IMR-90 (cell line): Measurements from ENCODE around the gene GLTPD2. TPM values are rescaled to one million over a fixed set of nuclear protein-coding genes. Genes with fewer than 3 reads are reported as not detected.

Source experiments
- ATAC-seq: fragments of 200-7000 bp; cut with Tn5 transposase; 2 replicates; pipeline ENCODE4 v1.9.1; 2020; ENCODE audit warnings: low read depth, mild to moderate bottlenecking, moderate library complexity
- BruUV-seq: library from RNA; stranded (reverse); fragments of 400-500 nt; replicated peaks from 2 replicates; lab custom pipeline; 2021; lab: Mats Ljungman, UMichigan
- CTCF ChIA-PET: fragments of 300-600 bp; formaldehyde crosslinking; extraction: SDS; loops from one replicate; lab custom pipeline; 2021; ENCODE audit warnings: antibody characterized with exemption; lab: Yijun Ruan, JAX
- POLR2A ChIA-PET: fragments of 300-600 bp; sonication (Branson Sonifier 250); formaldehyde crosslinking; loops from one replicate; lab custom pipeline; 2022; ENCODE audit warnings: antibody characterized with exemption; ENCODE audit not compliant: unreplicated experiment; lab: Charles Lee
- DNase-seq: peaks from one replicate; pipeline ENCODE4 v3.0.0; 2013
- H2AFZ ChIP-seq: replicated peaks from 2 replicates; pipeline ENCODE3; 2013; ENCODE audit warnings: low read length, mild to moderate bottlenecking; ENCODE audit not compliant: poor library complexity
- H2AK5ac ChIP-seq: 2 replicates; pipeline ENCODE4 v1.6.1; 2013; ENCODE audit warnings: low read depth, low read length, inconsistent platforms
- H2AK9ac ChIP-seq: replicated peaks from 2 replicates; pipeline ENCODE3; 2013; ENCODE audit warnings: mild to moderate bottlenecking, low read depth, low read length, moderate library complexity; ENCODE audit not compliant: poor library complexity
- H2BK120ac ChIP-seq: 2 replicates; pipeline ENCODE4 v1.6.1; 2013; ENCODE audit warnings: low read depth, low read length, inconsistent platforms
- H2BK15ac ChIP-seq: 3 replicates; pipeline ENCODE4 v1.6.1; 2013; ENCODE audit warnings: low read depth, low read length, inconsistent platforms
- H2BK20ac ChIP-seq: 2 replicates; pipeline ENCODE4 v1.6.1; 2013; ENCODE audit warnings: low read depth, mild to moderate bottlenecking, inconsistent platforms, low read length, moderate library complexity
- H2BK5ac ChIP-seq: 2 replicates; pipeline ENCODE4 v1.6.1; 2013; ENCODE audit warnings: mild to moderate bottlenecking, low read depth, low read length, inconsistent platforms; ENCODE audit not compliant: poor library complexity, severe bottlenecking
- H3K14ac ChIP-seq: replicated peaks from 2 replicates; pipeline ENCODE4 v1.6.1; 2013; ENCODE audit warnings: low read depth, low read length, inconsistent platforms
- H3K18ac ChIP-seq: 2 replicates; pipeline ENCODE4 v1.6.1; 2013; ENCODE audit warnings: low read depth, low read length, control low read depth
- H3K23ac ChIP-seq: 2 replicates; pipeline ENCODE4 v1.6.1; 2013; ENCODE audit warnings: low read depth, low read length, inconsistent platforms
- H3K27ac ChIP-seq: 2 replicates; pipeline ENCODE4 v1.5.1; 2013; ENCODE audit warnings: mild to moderate bottlenecking, control low read depth, low read length; ENCODE audit not compliant: insufficient read depth
- H3K27me3 ChIP-seq: 2 replicates; pipeline ENCODE4 v1.6.1; 2013; ENCODE audit warnings: low read length; ENCODE audit not compliant: control insufficient read depth, insufficient read depth
- H3K36me3 ChIP-seq: 2 replicates; pipeline ENCODE4 v1.6.1; 2013; ENCODE audit warnings: low read length, mixed read lengths; ENCODE audit not compliant: control insufficient read depth, insufficient read depth
- H3K4ac ChIP-seq: 2 replicates; pipeline ENCODE4 v1.6.1; 2013; ENCODE audit warnings: low read depth, low read length, inconsistent platforms
- H3K4me1 ChIP-seq: 2 replicates; pipeline ENCODE4 v1.6.1; 2013; ENCODE audit warnings: low read length, mixed read lengths; ENCODE audit not compliant: control insufficient read depth, insufficient read depth
- H3K4me2 ChIP-seq: 2 replicates; pipeline ENCODE4 v1.6.1; 2013; ENCODE audit warnings: low read depth, mild to moderate bottlenecking, control low read depth, low read length, moderate library complexity
- H3K4me3 ChIP-seq: 2 replicates; pipeline ENCODE4 v1.5.1; 2013; ENCODE audit warnings: low read depth, mild to moderate bottlenecking, control low read depth, low read length, moderate library complexity; ENCODE audit not compliant: insufficient read depth
- H3K56ac ChIP-seq: 2 replicates; pipeline ENCODE4 v1.6.1; 2013; ENCODE audit warnings: low read length, inconsistent platforms; ENCODE audit not compliant: insufficient read depth; ENCODE audit errors: extremely low read depth
- H3K79me1 ChIP-seq, 2 experiments: 2 replicates each; pipeline ENCODE4 v1.6.1; 2013; ENCODE audit warnings: low read length in 2 of 2, inconsistent platforms in 1 of 2, low read depth in 1 of 2
- H3K9ac ChIP-seq: 2 replicates; pipeline ENCODE4 v1.6.1; 2013; ENCODE audit warnings: low read depth, low read length, control low read depth
- H3K9me1 ChIP-seq: 2 replicates; pipeline ENCODE4 v1.6.1; 2013; ENCODE audit warnings: low read length, inconsistent platforms; ENCODE audit not compliant: insufficient read depth
- H3K9me3 ChIP-seq: 2 replicates; pipeline ENCODE4 v1.6.1; 2013; ENCODE audit warnings: low read length; ENCODE audit not compliant: control insufficient read depth, insufficient read depth
- H4K20me1 ChIP-seq: 2 replicates; pipeline ENCODE4 v1.6.1; 2013; ENCODE audit warnings: low read length, inconsistent platforms; ENCODE audit not compliant: insufficient read depth
- H4K5ac ChIP-seq: 2 replicates; pipeline ENCODE4 v1.6.1; 2013; ENCODE audit warnings: mild to moderate bottlenecking, low read depth, low read length, control low read depth
- H4K8ac ChIP-seq, 2 experiments: 2 replicates each; pipeline ENCODE4 v1.6.1; 2013; ENCODE audit warnings: low read depth in 2 of 2, low read length in 2 of 2, control low read depth in 1 of 2, inconsistent platforms in 1 of 2
- H4K91ac ChIP-seq: 2 replicates; pipeline ENCODE4 v1.6.1; 2013; ENCODE audit warnings: low read depth, low read length, inconsistent platforms; ENCODE audit not compliant: insufficient read depth
- BHLHE40 ChIP-seq: fragments of 150-350 bp; IDR thresholded peaks from 2 replicates; pipeline ENCODE4 v1.6.1; 2016; ENCODE audit warnings: mild to moderate bottlenecking, low read depth, low read length
- CEBPB ChIP-seq: IDR thresholded peaks from 2 replicates; pipeline ENCODE4 v1.6.1; 2012; ENCODE audit warnings: low read depth, low read length, improper control_type of control experiment
- CHD1 ChIP-seq: IDR thresholded peaks from 2 replicates; pipeline ENCODE4 v1.6.1; 2012; ENCODE audit warnings: low read depth, low read length, improper control_type of control experiment
- CTCF ChIP-seq: conservative IDR thresholded peaks from 2 replicates; pipeline ENCODE4 v1.5.1; 2012; ENCODE audit warnings: mild to moderate bottlenecking, low read depth, low read length, improper control_type of control experiment
- ELK1 ChIP-seq: fragments of 150-350 bp; IDR thresholded peaks from 2 replicates; pipeline ENCODE4 v1.6.1; 2016; ENCODE audit warnings: low read depth, mild to moderate bottlenecking, low read length, moderate library complexity, borderline replicate concordance
- FOS ChIP-seq: fragments of 150-350 bp; IDR thresholded peaks from 2 replicates; pipeline ENCODE4 v1.6.1; 2016; ENCODE audit warnings: low read depth, low read length
- MAFK ChIP-seq: IDR thresholded peaks from 2 replicates; pipeline ENCODE4 v1.6.1; 2012; ENCODE audit warnings: low read depth, low read length, improper control_type of control experiment
- MAZ ChIP-seq: IDR thresholded peaks from 2 replicates; pipeline ENCODE4 v1.6.1; 2012; ENCODE audit warnings: low read depth, mild to moderate bottlenecking, low read length, improper control_type of control experiment, moderate library complexity, borderline replicate concordance
- MXI1 ChIP-seq: IDR thresholded peaks from 2 replicates; pipeline ENCODE4 v1.6.1; 2012; ENCODE audit warnings: low read depth, mild to moderate bottlenecking, low read length, moderate library complexity, borderline replicate concordance
- NFE2L2 ChIP-seq: fragments of 150-350 bp; IDR thresholded peaks from 2 replicates; pipeline ENCODE4 v1.6.1; 2016; ENCODE audit warnings: low read depth, mild to moderate bottlenecking, low read length
- POLR2A ChIP-seq: IDR thresholded peaks from 2 replicates; pipeline ENCODE4 v1.6.1; 2012; ENCODE audit warnings: mild to moderate bottlenecking, low read depth, low read length
- RAD21 ChIP-seq: IDR thresholded peaks from 2 replicates; pipeline ENCODE4 v1.6.1; 2012; ENCODE audit warnings: low read length, improper control_type of control experiment
- RFX5 ChIP-seq: IDR thresholded peaks from 2 replicates; pipeline ENCODE4 v1.8.0; 2012; ENCODE audit warnings: low read depth, mild to moderate bottlenecking, low read length, moderate library complexity
- SMC3 ChIP-seq: fragments of 150-350 bp; IDR thresholded peaks from 2 replicates; pipeline ENCODE4 v1.6.1; 2016; ENCODE audit warnings: low read depth, mild to moderate bottlenecking, antibody characterized with exemption, low read length, moderate library complexity
- USF2 ChIP-seq: fragments of 150-350 bp; IDR thresholded peaks from 2 replicates; pipeline ENCODE4 v1.6.1; 2017; ENCODE audit warnings: mild to moderate bottlenecking, antibody characterized with exemption, low read length, low read depth
- WGBS, 2 experiments: methylation state at CpG; one replicate each; pipeline versions ENCODE4 v1.1.5 to v1.1.7; 2013; ENCODE audit warnings: missing lambda C conversion rate in 2 of 2; ENCODE audit not compliant: insufficient read length in 1 of 2; ENCODE audit errors: extremely low coverage in 2 of 2; 5-methylcytosine and 5-hydroxymethylcytosine counted together
- dilution Hi-C: fragments of 300-500 bp; cut with HindIII; formaldehyde crosslinking; loops from one replicate; pipeline ENCODE4 v1.14.3; 2018; ENCODE audit warnings: low sequenced_read_pairs; ENCODE audit not compliant: unreplicated experiment
- in situ Hi-C: fragments of 300-500 bp; cut with MboI; formaldehyde crosslinking; loops from 3 replicates; pipeline ENCODE4 v1.14.3; 2019; ENCODE audit warnings: low sequenced_read_pairs, inconsistent platforms, mixed read lengths
- intact Hi-C: fragments of 100-400 bp; cut with micrococcal nuclease; formaldehyde crosslinking; loops from 2 replicates; pipeline ENCODE4 v1.10.0; 2022
- polyA plus RNA-seq, 3 experiments: library from polyadenylated mRNA; depleted of rRNA; stranded (reverse); fragments of >200 nt; gene quantifications; 2 replicates each; pipeline ENCODE4 v1.2.3, GENCODE V29; 2012; ENCODE audit warnings: low replicate concordance in 1 of 3
- total RNA-seq: library from RNA; depleted of rRNA; stranded (reverse); fragments of >200 nt; gene quantifications from 2 replicates; pipeline ENCODE4 v1.2.3, GENCODE V29; 2012

Gene GLTPD2
- total and polyA plus RNA-seq, 2 of the 4 experiments (the other 2 are of a cell fraction) = not detected

- no peak within 1 kb of the TSS for H4K8ac ChIP-seq
- H4K20me1 ChIP-seq = no peaks in the 10 kb centered on the region; the same call in 1 of the 2 replicates
- no peak for DNase-seq
- peak within 1 kb of the TSS; percentile 43 for H2AFZ ChIP-seq
- peaks cover 30% of the 10 kb centered on the region for H3K27me3 ChIP-seq
- H2AK5ac ChIP-seq = no peak within 1 kb of the TSS
- TF ChIP-seq MXI1 (no peak), FOS (no peak), RAD21 (no peak), NFE2L2 (no peak), MAFK (no peak), CEBPB (no peak), POLR2A (no peak), CTCF (no peak), MAZ (no peak), BHLHE40 (no peak), USF2 (no peak), SMC3 (no peak), ELK1 (no peak), RFX5 (no peak), CHD1 (no peak)
- WGBS, 2 experiments = 60% methylated on average over 6 of the region's 13 CpGs; no CpG with 5 or more reads in 1 of the 2 experiments
- no peak within 1 kb of the TSS for H3K27ac ChIP-seq
- H3K36me3 ChIP-seq = no peaks in the 10 kb centered on the region
- H3K4ac ChIP-seq = no peak within 1 kb of the TSS
- no peaks in the 10 kb centered on the region for H3K79me1 ChIP-seq
- CTCF ChIA-PET = no interaction called here
- no peak within 1 kb of the TSS for H3K4me3 ChIP-seq
- no peaks in the 10 kb centered on the region for H3K9me1 ChIP-seq
- peak within 1 kb of the TSS; percentile 82 for H2AK9ac ChIP-seq
- H3K9ac ChIP-seq = no peak within 1 kb of the TSS
- no peak within 1 kb of the TSS for H3K23ac ChIP-seq
- H3K9me3 ChIP-seq = no peaks in the 10 kb centered on the region
- H4K91ac ChIP-seq = no peak within 1 kb of the TSS
- H2BK120ac ChIP-seq = no peak within 1 kb of the TSS
- no peak for ATAC-seq
- no peak within 1 kb of the TSS for H3K14ac ChIP-seq
- no peak within 1 kb of the TSS for H3K4me2 ChIP-seq
- no peak within 1 kb of the TSS for H2BK20ac ChIP-seq
- no peaks in the 10 kb centered on the region for H3K4me1 ChIP-seq
- BruUV-seq = no TSS peak
- in situ Hi-C loops = no loop called here
- H3K18ac ChIP-seq = no peak within 1 kb of the TSS
- intact Hi-C loops = loop anchor here (2.0 kb wide), 1 partner anchor 41 kb away; the partner anchor contains the start of gene MED11
- dilution Hi-C loops = no loop called here
- POLR2A ChIA-PET = no interaction called here
- no peak within 1 kb of the TSS for H3K56ac ChIP-seq
- H4K5ac ChIP-seq = no peak within 1 kb of the TSS
- H2BK15ac ChIP-seq = no peak within 1 kb of the TSS
- H2BK5ac ChIP-seq = no peak within 1 kb of the TSS
These were observed 17.1 kb upstream of the GLTPD2 start, which contains the start of gene TM4SF5 for GRCh38 chr17:4771519-4772234. TM4SF5 (plus strand) TSS chr17:4771886; CDS start chr17:4771923, 37 bp downstream.
